ENCODE results near the gene GOLIM4.

The GOLIM4 gene

GRCh38 chr3:168030577-168030976 is 65.1 kb downstream of the GOLIM4 start:
- Histone ChIP-seq H3K9me3 (ENCODE audit: insufficient read depth, low read length) (no peaks in the 10 kb centered on the region), H2AFZ (ENCODE audit: low read depth, low read length) (no peak overlapping the region), H3K4me3 (ENCODE audit: low read length) (no peak overlapping the region), H3K27me3 (ENCODE audit: low read depth, low read length) (no peaks in the 10 kb centered on the region), H3K36me3 (replicated peaks; ENCODE audit: low read depth, low read length) (no peaks in the 10 kb centered on the region), H3K9ac (ENCODE audit: low read length) (no peak overlapping the region), H3K79me2 (ENCODE audit: low read length) (no peaks in the 10 kb centered on the region), H3K4me1 (ENCODE audit: low read length) (peaks cover 6% of the 10 kb centered on the region), H3K27ac (ENCODE audit: low read length) (no peak overlapping the region), H4K20me1 (ENCODE audit: insufficient read depth, low read length) (no peaks in the 10 kb centered on the region), H3K4me2 (ENCODE audit: low read length) (no peak overlapping the region)
- TF ChIP-seq CTCF (IDR thresholded peaks at IDR 0.05; ENCODE audit: low read depth, low read length) (no peak), EZH2phosphoT487 (IDR thresholded peaks at IDR 0.05; ENCODE audit: low read depth) (no peak)

GRCh38 chr3:168029705-168030104 is 66.0 kb downstream of the GOLIM4 start:
- Histone ChIP-seq H3K4me1 (ENCODE audit: low read length) (peaks cover 6% of the 10 kb centered on the region), H3K36me3 (replicated peaks; ENCODE audit: low read depth, low read length) (peaks cover 2% of the 10 kb centered on the region), H3K27ac (ENCODE audit: low read length) (no peak overlapping the region), H4K20me1 (ENCODE audit: insufficient read depth, low read length) (no peaks in the 10 kb centered on the region), H3K79me2 (ENCODE audit: low read length) (no peaks in the 10 kb centered on the region), H3K9me3 (ENCODE audit: insufficient read depth, low read length) (no peaks in the 10 kb centered on the region), H3K9ac (ENCODE audit: low read length) (no peak overlapping the region), H3K4me2 (ENCODE audit: low read length) (no peak overlapping the region), H3K27me3 (ENCODE audit: low read depth, low read length) (no peaks in the 10 kb centered on the region), H3K4me3 (ENCODE audit: low read length) (no peak overlapping the region), H2AFZ (ENCODE audit: low read depth, low read length) (no peak overlapping the region)
- TF ChIP-seq EZH2phosphoT487 (IDR thresholded peaks at IDR 0.05; ENCODE audit: low read depth) (no peak), CTCF (IDR thresholded peaks at IDR 0.05; ENCODE audit: low read depth, low read length) (no peak)

GRCh38 chr3:168028086-168028485 is 67.6 kb downstream of the GOLIM4 start:
- Histone ChIP-seq H3K4me2 (ENCODE audit: low read length) (no peak overlapping the region), H3K27ac (ENCODE audit: low read length) (no peak overlapping the region), H3K27me3 (ENCODE audit: low read depth, low read length) (no peaks in the 10 kb centered on the region), H4K20me1 (ENCODE audit: insufficient read depth, low read length) (no peaks in the 10 kb centered on the region), H3K4me3 (ENCODE audit: low read length) (no peak overlapping the region), H2AFZ (ENCODE audit: low read depth, low read length) (no peak overlapping the region), H3K9me3 (ENCODE audit: insufficient read depth, low read length) (no peaks in the 10 kb centered on the region), H3K4me1 (ENCODE audit: low read length) (no peaks in the 10 kb centered on the region), H3K36me3 (replicated peaks; ENCODE audit: low read depth, low read length) (peaks cover 10% of the 10 kb centered on the region), H3K9ac (ENCODE audit: low read length) (no peak overlapping the region), H3K79me2 (ENCODE audit: low read length) (no peaks in the 10 kb centered on the region)
- TF ChIP-seq EZH2phosphoT487 (IDR thresholded peaks at IDR 0.05; ENCODE audit: low read depth) (no peak), CTCF (IDR thresholded peaks at IDR 0.05; ENCODE audit: low read depth, low read length) (no peak)

- Histone ChIP-seq H3K4me1 (ENCODE audit: low read length) (no peaks in the 10 kb centered on the region), H3K36me3 (replicated peaks; ENCODE audit: low read depth, low read length) (peaks cover 13% of the 10 kb centered on the region), H3K9me3 (ENCODE audit: insufficient read depth, low read length) (no peaks in the 10 kb centered on the region), H3K27ac (ENCODE audit: low read length) (no peak overlapping the region), H3K27me3 (ENCODE audit: low read depth, low read length) (no peaks in the 10 kb centered on the region), H2AFZ (ENCODE audit: low read depth, low read length) (no peak overlapping the region), H3K4me2 (ENCODE audit: low read length) (no peak overlapping the region), H4K20me1 (ENCODE audit: insufficient read depth, low read length) (no peaks in the 10 kb centered on the region), H3K9ac (ENCODE audit: low read length) (no peak overlapping the region), H3K79me2 (ENCODE audit: low read length) (no peaks in the 10 kb centered on the region), H3K4me3 (ENCODE audit: low read length) (no peak overlapping the region)
- TF ChIP-seq CTCF (IDR thresholded peaks at IDR 0.05; ENCODE audit: low read depth, low read length) (no peak), EZH2phosphoT487 (IDR thresholded peaks at IDR 0.05; ENCODE audit: low read depth) (no peak)
Measured at GRCh38 chr3:168026764-168027163, 69.0 kb downstream of the GOLIM4 start.
